ENCODE measurements around the gene ERGIC1. TPM values are rescaled to one million over a fixed set of nuclear protein-coding genes. Genes with fewer than 3 reads are reported as not detected.

ERGIC1 gene
- total RNA-seq, 4 donors from 2014 or later = 54.4 to 108 (median 88.0) TPM

DNA sequence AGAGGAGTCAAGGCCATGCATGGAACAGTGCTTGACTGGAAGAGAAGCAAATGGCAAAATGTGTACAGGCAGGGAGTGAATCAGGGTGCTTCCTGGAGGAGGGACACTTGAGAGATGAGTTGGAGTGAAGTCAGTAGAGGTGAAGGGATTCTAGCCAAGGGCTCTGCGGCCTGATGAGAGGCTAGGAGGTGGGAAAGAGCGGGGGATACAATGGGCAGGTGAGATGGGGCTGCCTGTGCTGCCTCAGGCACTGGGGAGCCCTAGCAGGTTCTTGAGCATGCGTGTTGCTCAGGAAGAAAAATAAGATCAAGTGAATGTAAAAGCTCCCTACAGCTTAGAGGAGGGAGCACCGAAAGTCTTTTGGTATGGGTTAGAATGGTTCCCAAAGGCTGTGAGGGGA, 22.3 kb downstream of the ERGIC1 start:
- ATAC-seq = no peak
- H3K4me3 ChIP-seq = no peak overlapping the region

GRCh38 chr5:172857982-172858381, 23.9 kb downstream of the ERGIC1 start:
- Histone ChIP-seq H3K27ac (peak overlapping the region; percentile 85 to 98 (median 94)), H3K9me3 (no peaks in the 10 kb centered on the region), H3K4me3 (no peak overlapping the region), H3K4me1 (peaks cover 76 to 78% of the 10 kb centered on the region in 2 donors), H3K36me3 (no peaks in the 10 kb centered on the region), H3K27me3 (no peaks in the 10 kb centered on the region)
- intact Hi-C loops (cut with DNase I; ENCODE audit: low total_unique reads) (no loop called here), in situ Hi-C loops (cut with MboI; ENCODE audit: low sequenced_read_pairs in 4 of 4) (no loop called here)
- ATAC-seq (no peak), DNase-seq (no peak)
- TF ChIP-seq, protein P1, sequence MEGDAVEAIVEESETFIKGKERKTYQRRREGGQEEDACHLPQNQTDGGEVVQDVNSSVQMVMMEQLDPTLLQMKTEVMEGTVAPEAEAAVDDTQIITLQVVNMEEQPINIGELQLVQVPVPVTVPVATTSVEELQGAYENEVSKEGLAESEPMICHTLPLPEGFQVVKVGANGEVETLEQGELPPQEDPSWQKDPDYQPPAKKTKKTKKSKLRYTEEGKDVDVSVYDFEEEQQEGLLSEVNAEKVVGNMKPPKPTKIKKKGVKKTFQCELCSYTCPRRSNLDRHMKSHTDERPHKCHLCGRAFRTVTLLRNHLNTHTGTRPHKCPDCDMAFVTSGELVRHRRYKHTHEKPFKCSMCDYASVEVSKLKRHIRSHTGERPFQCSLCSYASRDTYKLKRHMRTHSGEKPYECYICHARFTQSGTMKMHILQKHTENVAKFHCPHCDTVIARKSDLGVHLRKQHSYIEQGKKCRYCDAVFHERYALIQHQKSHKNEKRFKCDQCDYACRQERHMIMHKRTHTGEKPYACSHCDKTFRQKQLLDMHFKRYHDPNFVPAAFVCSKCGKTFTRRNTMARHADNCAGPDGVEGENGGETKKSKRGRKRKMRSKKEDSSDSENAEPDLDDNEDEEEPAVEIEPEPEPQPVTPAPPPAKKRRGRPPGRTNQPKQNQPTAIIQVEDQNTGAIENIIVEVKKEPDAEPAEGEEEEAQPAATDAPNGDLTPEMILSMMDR (IDR thresholded peaks at IDR 0.05 in 4 of 5, conservative IDR thresholded peaks at IDR 0.05 in 1 of 5) = no peak
- no peak for TF ChIP-seq POLR2A (IDR thresholded peaks at IDR 0.05)

More for the DNA sequence above, 22.3 kb downstream of the ERGIC1 start:
- TF ChIP-seq, protein P1 (IDR thresholded peaks at IDR 0.05 in 4 of 5, conservative IDR thresholded peaks at IDR 0.05 in 1 of 5) = no peak
- no peak for TF ChIP-seq POLR2A (IDR thresholded peaks at IDR 0.05)
- Histone ChIP-seq H3K9me3 (no peaks in the 10 kb centered on the region), H3K36me3 (no peaks in the 10 kb centered on the region), H3K27me3 (no peaks in the 10 kb centered on the region), H3K4me1 (peaks cover 62 to 75% of the 10 kb centered on the region in 2 donors), H3K27ac (peak overlapping the region; percentile 70 to 97 (median 74))
- in situ Hi-C loops (cut with MboI; ENCODE audit: low sequenced_read_pairs in 4 of 4) (no loop called here), intact Hi-C loops (cut with DNase I; ENCODE audit: low total_unique reads) (no loop called here)
- no peak for DNase-seq

- H3K4me1 ChIP-seq = peaks cover 76 to 79% of the 10 kb centered on the region in 2 donors
- ATAC-seq = no peak
- intact Hi-C loops (cut with DNase I; ENCODE audit: low total_unique reads) = no loop called here
Measured at GRCh38 chr5:172858511-172858989, 24.5 kb downstream of the ERGIC1 start.

DNA sequence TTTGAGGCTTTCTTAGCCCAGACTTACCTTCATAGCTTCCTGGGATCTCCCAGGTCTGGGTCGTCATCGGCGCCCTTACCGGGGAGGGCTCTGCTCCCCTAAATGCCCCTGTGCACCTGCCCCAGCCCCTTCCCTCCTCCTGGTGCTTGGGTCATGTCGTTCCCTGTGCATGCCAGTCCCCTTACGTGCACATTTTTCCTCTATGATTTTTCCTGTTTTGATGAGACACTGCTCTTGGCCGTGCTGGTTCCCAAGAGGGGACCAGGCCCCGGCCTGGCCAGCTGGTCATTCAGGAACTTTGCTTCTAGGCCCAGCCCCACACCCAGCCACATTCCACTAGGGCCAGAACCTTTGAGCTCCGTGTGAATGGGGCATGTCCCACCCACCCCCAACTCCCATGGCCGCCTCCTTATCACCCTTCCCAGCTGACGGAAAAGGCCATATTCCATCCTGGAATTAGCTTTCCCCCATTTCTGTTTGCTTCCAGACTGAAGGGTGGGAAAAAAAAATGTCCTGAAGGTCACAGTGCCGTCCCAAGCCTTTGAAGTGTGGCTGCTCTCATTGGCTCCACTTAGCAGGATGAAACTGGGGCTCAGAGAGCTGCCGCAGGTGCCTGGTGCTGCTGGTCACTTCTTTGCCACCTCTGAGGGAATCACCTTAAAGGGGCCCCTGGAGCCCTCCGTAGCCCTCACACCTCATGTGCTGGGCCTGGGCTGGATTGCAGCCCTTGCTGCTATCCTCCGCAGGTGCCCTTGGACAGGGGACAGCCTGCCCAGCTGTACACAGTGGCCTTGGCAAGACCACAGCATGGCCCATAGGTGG, 25.1 kb downstream of the ERGIC1 start:
- Histone ChIP-seq H3K27me3 (no peaks in the 10 kb centered on the region), H3K27ac (peak overlapping the region; percentile 85 to 98 (median 94)), H3K4me3 (no peak overlapping the region), H3K36me3 (no peaks in the 10 kb centered on the region), H3K4me1 (peaks cover 76 to 80% of the 10 kb centered on the region in 2 donors), H3K9me3 (no peaks in the 10 kb centered on the region)
- ATAC-seq = peak; percentile 13 to 15
- peak; percentile 62 to 80 for DNase-seq
- in situ Hi-C loops (cut with MboI; ENCODE audit: low sequenced_read_pairs in 4 of 4) = no loop called here
- intact Hi-C loops (cut with DNase I; ENCODE audit: low total_unique reads) = no loop called here
- TF ChIP-seq, protein P1 (IDR thresholded peaks at IDR 0.05 in 4 of 5, conservative IDR thresholded peaks at IDR 0.05 in 1 of 5) = no peak
- TF ChIP-seq POLR2A (IDR thresholded peaks at IDR 0.05) = peak in 1 of 2 donors; percentile 26

More at GRCh38 chr5:172858511-172858989, 24.5 kb downstream of the ERGIC1 start:
- Histone ChIP-seq H3K36me3 (no peaks in the 10 kb centered on the region), H3K27ac (peak overlapping the region; percentile 85 to 98 (median 94)), H3K4me3 (no peak overlapping the region), H3K9me3 (no peaks in the 10 kb centered on the region), H3K27me3 (no peaks in the 10 kb centered on the region)
- no peak for DNase-seq
- TF ChIP-seq, protein P1 (IDR thresholded peaks at IDR 0.05 in 4 of 5, conservative IDR thresholded peaks at IDR 0.05 in 1 of 5) = no peak
- no peak for TF ChIP-seq POLR2A (IDR thresholded peaks at IDR 0.05)
- in situ Hi-C loops (cut with MboI; ENCODE audit: low sequenced_read_pairs in 4 of 4) = no loop called here
